ENCODE data around the gene RSPRY1. TPM values are rescaled to one million over a fixed set of nuclear protein-coding genes. Genes with fewer than 3 reads are reported as not detected.

RSPRY1 gene
- total RNA-seq, 1 donor from 2014 or later = 13.4 TPM

DNA sequence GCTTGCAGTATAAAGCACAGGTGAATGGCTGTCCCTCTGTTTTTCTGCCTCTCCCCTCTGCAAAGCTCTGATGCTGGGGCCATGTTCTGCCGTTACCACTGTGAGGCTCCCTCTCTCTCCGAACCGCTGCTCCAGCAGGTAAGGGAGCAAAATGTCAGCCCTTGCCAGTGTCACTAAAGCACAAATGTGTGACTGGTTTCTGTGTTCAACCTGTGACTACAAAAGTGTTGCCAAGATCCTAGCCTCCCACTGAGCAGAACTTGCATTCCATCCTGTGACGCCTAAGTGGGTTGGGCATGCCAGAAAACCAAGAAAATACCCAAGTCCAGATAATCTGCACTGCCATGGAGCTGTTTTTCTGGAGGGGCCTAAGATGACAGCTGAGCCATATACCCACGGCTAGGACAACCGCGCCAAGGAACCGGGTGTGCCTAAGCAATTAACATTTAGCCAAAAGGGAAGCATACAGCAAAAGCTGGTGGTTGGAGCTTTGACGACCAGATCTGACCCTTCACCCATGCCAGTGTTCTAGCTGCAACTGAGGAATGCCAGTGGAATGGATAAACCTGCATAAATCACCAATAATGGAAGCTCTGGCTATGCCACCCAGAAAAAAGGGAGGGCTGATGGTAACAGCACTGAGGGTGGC is 35.3 kb upstream of the RSPRY1 start:
- DNase-seq = no peak
- ATAC-seq (ENCODE audit: poor library complexity) = no peak
- intact Hi-C loops (cut with DNase I) = no loop called here

DNA sequence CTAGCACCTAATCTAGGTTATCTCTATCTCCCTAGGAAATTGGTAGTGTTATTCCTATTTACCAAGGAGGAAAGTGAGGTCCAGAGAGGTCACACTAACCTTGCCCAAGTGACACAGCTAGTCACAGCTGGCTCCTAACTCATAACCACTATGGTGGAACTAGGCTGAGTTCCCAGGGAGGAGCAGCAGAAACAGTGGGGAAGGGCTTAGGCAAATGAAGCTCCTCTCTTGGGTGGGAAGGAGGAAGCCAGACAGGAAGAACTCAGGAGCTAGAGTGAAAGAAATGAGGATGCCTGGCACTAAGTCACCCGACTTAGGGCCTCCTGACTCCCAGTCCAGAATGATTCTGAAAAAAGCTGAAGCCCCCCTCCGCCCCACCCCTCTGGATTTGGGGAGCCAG is 34.8 kb upstream of the RSPRY1 start:
- intact Hi-C loops (cut with DNase I) = no loop called here

GRCh38 chr16:57152096-57153093 is 33.7 kb upstream of the RSPRY1 start:
- DNase-seq = no peak
- intact Hi-C loops (cut with DNase I) = no loop called here
- ATAC-seq (ENCODE audit: poor library complexity) = no peak

More for the DNA sequence above, 34.8 kb upstream of the RSPRY1 start:
- DNase-seq = no peak
- ATAC-seq (ENCODE audit: poor library complexity) = no peak

DNA sequence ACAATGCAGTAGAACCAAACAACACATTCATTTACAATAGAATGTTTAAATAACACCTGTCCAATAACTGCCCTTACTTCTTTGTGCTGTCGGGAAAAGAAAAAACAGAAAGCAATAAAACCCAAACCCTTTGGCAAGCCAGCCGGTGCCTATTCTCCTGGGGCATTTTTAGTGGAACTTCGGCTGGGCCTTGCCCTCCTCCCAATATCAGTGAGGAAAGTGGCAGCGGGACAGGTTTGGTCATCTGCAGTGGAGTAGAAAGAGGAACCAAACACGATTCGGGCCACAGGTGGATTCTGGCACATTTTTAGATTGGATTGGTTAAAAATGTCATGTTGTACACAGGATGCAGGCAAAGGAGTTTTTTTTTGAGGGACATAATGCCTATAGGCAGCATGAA is 32.3 kb upstream of the RSPRY1 start:
- intact Hi-C loops (cut with DNase I) = no loop called here
- no peak for ATAC-seq (ENCODE audit: poor library complexity)

GRCh38 chr16:57155702-57156350 is 30.3 kb upstream of the RSPRY1 start:
- intact Hi-C loops (cut with DNase I) = no loop called here
- DNase-seq (no peak), ATAC-seq (ENCODE audit: poor library complexity) (no peak)

More for the DNA sequence above, 32.3 kb upstream of the RSPRY1 start:
- DNase-seq = no peak

GRCh38 chr16:57156351-57156703 is 29.8 kb upstream of the RSPRY1 start:
- intact Hi-C loops (cut with DNase I) = no loop called here
- DNase-seq = no peak
- no peak for ATAC-seq (ENCODE audit: poor library complexity)

- ATAC-seq (ENCODE audit: poor library complexity) = no peak
- no peak for DNase-seq
- intact Hi-C loops (cut with DNase I) = no loop called here
Observed at GRCh38 chr16:57157533-57157932, 28.6 kb upstream of the RSPRY1 start.

GRCh38 chr16:57159447-57159846 is 26.7 kb upstream of the RSPRY1 start:
- DNase-seq (no peak), ATAC-seq (ENCODE audit: poor library complexity) (no peak)
- intact Hi-C loops (cut with DNase I) = no loop called here

- ATAC-seq (ENCODE audit: poor library complexity) (no peak), DNase-seq (no peak)
- intact Hi-C loops (cut with DNase I) = no loop called here
Observed at GRCh38 chr16:57163842-57164241, 22.3 kb upstream of the RSPRY1 start.

DNA sequence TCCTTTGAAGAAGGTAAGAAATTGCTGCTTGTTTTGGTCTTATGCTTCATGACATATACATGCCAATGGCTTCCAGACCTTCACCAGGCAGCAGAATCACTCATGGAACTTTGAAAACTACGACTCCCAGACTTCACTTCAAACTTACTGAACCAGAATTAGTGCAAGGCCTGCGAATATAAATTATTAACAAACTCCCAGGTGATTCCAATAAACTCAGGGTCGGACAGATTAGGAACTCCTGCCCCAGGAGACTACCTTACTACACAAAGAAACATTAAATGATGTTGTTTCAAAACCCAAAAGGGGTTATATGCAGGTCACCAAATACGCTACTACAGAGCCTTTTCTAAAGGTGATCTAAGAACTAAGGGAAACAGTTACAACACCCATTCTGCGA is 20.6 kb upstream of the RSPRY1 start:
- intact Hi-C loops (cut with DNase I) = no loop called here
- no peak for DNase-seq
- ATAC-seq (ENCODE audit: poor library complexity) = no peak

- DNase-seq = no peak
- intact Hi-C loops (cut with DNase I) = no loop called here
- no peak for ATAC-seq (ENCODE audit: poor library complexity)
Observed at GRCh38 chr16:57165938-57166337, 20.2 kb upstream of the RSPRY1 start.

DNA sequence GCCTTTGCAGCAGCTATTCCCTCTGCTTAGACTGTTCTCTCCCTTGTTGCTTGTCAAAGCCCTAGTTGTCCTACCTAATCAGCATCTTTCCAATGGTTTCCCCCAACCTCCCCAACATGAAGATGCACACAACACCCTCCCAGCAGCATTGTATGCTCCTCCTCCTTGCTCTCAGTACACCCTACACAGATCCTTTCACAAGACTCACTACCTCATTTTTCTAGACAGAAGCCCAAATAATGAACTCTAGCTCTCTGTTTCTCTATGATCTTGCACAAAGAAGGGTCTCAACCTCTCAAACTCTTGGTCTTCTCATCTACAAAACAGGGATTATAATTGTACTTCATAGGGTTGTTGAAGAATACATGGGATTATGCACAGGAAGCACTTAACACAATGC is 19.7 kb upstream of the RSPRY1 start:
- DNase-seq (no peak), ATAC-seq (ENCODE audit: poor library complexity) (no peak)
- intact Hi-C loops (cut with DNase I) = no loop called here

- peak; percentile 93 for ATAC-seq (ENCODE audit: poor library complexity)
- DNase-seq = peak; percentile 51
Observed at GRCh38 chr16:57166951-57167350, 19.2 kb upstream of the RSPRY1 start.

DNA sequence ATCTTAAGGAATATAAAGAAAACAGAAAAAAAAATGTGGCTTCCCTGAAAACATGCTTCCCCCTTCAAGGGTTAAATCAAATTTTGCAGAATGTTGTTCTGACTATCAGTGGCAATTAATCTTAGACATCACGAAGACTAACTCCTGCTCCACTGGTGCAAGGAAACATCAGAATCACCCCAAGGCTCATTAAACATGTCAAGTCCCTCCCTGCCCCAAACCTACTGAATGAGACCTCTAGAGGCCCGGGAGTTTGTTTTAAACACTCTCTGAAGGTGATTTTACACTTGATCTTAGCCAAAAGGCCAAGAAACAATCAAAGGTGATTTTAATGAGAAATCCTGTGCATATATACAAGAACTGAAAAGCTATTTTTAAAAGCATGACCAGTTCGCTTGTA is 18.6 kb upstream of the RSPRY1 start:
- DNase-seq (no peak), ATAC-seq (ENCODE audit: poor library complexity) (no peak)
- intact Hi-C loops (cut with DNase I) = no loop called here

More at GRCh38 chr16:57166951-57167350, 19.2 kb upstream of the RSPRY1 start:
- intact Hi-C loops (cut with DNase I) = no loop called here

DNA sequence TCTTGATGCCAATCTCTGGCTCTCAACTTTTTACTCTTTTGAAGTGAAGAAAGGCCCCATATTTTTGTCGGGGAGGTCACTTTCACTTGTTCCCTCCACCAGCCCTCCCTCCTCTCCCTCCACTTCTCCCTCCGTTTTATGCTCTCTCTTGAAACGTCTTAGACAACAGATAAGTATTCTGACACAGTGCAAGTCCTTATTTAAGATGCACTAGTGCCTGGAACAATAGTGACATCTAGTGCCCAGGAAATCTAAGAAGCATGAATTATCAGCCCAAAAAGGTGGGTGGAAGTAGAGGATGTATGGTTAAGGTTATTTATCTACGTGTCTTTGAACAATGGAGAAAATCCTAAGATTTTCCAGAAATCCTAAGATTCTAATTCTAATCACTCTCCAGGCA is 18.2 kb upstream of the RSPRY1 start:
- ATAC-seq (ENCODE audit: poor library complexity) = peak; percentile 82
- no peak for DNase-seq
- intact Hi-C loops (cut with DNase I) = loop anchor here (2.0 kb wide), 1 partner anchor 83 kb away; no protein-coding TSS in a partner anchor

GRCh38 chr16:57169327-57169726 is 16.8 kb upstream of the RSPRY1 start:
- ATAC-seq (ENCODE audit: poor library complexity) (no peak), DNase-seq (no peak)
- intact Hi-C loops (cut with DNase I) = loop anchor here (2.0 kb wide), 1 partner anchor 85 kb away; no protein-coding TSS in a partner anchor

DNA sequence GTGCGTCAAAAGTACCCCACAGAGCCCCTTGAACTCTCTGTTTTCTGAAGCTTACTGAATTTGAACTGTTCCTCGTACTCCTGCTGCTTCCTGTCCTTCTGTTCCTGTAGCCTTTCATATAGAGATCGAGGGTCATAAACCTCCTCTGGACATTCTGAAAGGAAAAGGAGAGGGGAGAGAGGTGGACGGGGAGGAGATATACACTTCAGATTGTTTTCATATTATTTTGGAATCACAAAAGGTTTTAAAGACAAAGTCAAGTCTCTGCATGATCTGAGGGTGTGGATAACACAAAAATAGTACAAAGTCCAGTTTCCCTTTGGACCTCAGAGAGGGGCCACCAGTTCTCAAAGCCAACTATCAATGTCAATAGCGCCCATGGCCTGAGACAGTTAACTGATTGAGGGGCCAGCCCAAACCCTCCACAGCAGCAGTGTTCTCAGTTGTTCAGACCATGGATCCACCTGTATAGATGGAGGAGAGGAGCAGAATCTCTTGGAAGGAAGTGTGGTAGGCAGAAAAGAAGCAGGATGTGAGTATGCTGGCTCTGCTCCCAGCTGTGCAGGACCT is 13.3 kb upstream of the RSPRY1 start:
- DNase-seq = no peak
- intact Hi-C loops (cut with DNase I) = no loop called here
- ATAC-seq (ENCODE audit: poor library complexity) = no peak

GRCh38 chr16:57175896-57176295 is 10.2 kb upstream of the RSPRY1 start:
- DNase-seq = no peak
- ATAC-seq (ENCODE audit: poor library complexity) = no peak
- intact Hi-C loops (cut with DNase I) = no loop called here

DNA sequence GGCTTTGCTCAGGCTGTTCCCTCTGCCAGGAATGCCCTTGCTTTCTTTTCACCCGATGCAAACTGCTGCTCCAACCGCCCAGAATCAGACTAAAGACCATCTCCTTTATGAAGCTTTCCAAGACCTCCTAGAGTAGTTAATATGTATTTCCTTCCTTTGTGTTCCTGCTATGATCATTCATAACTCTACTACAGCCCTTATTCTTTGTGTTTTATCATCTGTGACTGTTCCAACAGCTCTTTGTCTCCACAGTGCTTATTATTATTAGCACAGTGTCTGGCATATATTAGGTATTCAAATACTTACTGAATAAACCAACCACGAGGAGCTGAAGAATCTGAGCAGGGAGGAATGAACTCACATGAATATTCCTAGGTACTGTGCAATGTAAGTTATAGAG is 7.9 kb upstream of the RSPRY1 start:
- intact Hi-C loops (cut with DNase I) = no loop called here
- peak; percentile 38 for ATAC-seq (ENCODE audit: poor library complexity)

More for the DNA sequence above, 7.9 kb upstream of the RSPRY1 start:
- DNase-seq = no peak

Measured in Right ventricle myocardium superior (tissue), 1 donor.